Ishikawa (cell line): ENCODE data around the gene CERT1.

ENCODE experiments used
- CEBPB ChIP-seq: IDR thresholded peaks from 2 replicates; pipeline ENCODE4 v1.6.1; 2012
- CREB1 ChIP-seq: IDR thresholded peaks from 2 replicates; pipeline ENCODE4 v1.6.1; 2012; ENCODE audit warnings: low read depth
- EGR1 ChIP-seq: IDR thresholded peaks from 2 replicates; pipeline ENCODE4 v1.6.1; 2012
- EP300 ChIP-seq: IDR thresholded peaks from 2 replicates; pipeline ENCODE4 v1.6.1; 2012; ENCODE audit warnings: borderline replicate concordance
- FOXM1 ChIP-seq: IDR thresholded peaks from 2 replicates; pipeline ENCODE4 v1.6.1; 2012; ENCODE audit warnings: low read depth, borderline replicate concordance
- MAX ChIP-seq: IDR thresholded peaks from 2 replicates; pipeline ENCODE4 v1.6.1; 2012
- NFIC ChIP-seq: IDR thresholded peaks from 2 replicates; pipeline ENCODE4 v1.6.1; 2012
- RAD21 ChIP-seq: IDR thresholded peaks from 2 replicates; pipeline ENCODE4 v1.6.1; 2012; ENCODE audit warnings: low read depth
- TAF1 ChIP-seq: IDR thresholded peaks from 2 replicates; pipeline ENCODE4 v1.6.1; 2012; ENCODE audit warnings: low read depth, mild to moderate bottlenecking
- TCF12 ChIP-seq: IDR thresholded peaks from 2 replicates; pipeline ENCODE4 v1.6.1; 2012; ENCODE audit warnings: low read depth
- TEAD4 ChIP-seq: IDR thresholded peaks from 2 replicates; pipeline ENCODE4 v1.6.1; 2012
- YY1 ChIP-seq: IDR thresholded peaks from 2 replicates; pipeline ENCODE4 v1.6.1; 2012; ENCODE audit warnings: low read depth
- ZBTB7A ChIP-seq: IDR thresholded peaks from 2 replicates; pipeline ENCODE4 v1.6.1; 2012; ENCODE audit warnings: low read depth
- TF ChIP-seq, protein P1 (sequence below): IDR thresholded peaks from 2 replicates; pipeline ENCODE4 v1.6.1; 2012; ENCODE audit warnings: low read depth, mild to moderate bottlenecking
- TF ChIP-seq, protein P2 (sequence below): IDR thresholded peaks from 2 replicates; pipeline ENCODE4 v1.6.1; 2012

Gene CERT1

DNA sequence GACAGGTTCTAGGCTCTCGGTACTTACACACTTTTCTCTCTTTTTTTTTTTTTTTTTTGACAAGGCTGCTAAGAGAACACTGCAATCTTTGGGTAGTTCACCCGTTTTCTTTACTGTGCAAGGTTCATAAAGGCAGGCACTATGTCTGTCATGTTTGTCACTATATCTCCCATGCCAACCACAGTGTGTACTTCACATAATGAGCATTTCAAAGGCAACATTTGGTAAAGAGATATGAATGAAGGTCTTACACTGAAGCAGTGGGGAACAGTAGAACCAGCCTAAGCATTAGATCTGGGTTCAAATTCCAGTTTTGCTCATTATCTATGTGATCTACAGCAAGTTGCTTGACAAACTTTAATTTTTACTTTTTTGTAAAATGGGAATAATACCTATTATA lies 175.9 kb downstream of the CERT1 start:
- TF ChIP-seq RAD21 (no peak), NFIC (no peak), YY1 (no peak), ZBTB7A (no peak), TEAD4 (no peak), TCF12 (no peak), EP300 (no peak), FOXM1 (no peak), CREB1 (no peak), TAF1 (no peak), CEBPB (no peak), MAX (no peak), EGR1 (no peak)
- TF ChIP-seq, protein P1, sequence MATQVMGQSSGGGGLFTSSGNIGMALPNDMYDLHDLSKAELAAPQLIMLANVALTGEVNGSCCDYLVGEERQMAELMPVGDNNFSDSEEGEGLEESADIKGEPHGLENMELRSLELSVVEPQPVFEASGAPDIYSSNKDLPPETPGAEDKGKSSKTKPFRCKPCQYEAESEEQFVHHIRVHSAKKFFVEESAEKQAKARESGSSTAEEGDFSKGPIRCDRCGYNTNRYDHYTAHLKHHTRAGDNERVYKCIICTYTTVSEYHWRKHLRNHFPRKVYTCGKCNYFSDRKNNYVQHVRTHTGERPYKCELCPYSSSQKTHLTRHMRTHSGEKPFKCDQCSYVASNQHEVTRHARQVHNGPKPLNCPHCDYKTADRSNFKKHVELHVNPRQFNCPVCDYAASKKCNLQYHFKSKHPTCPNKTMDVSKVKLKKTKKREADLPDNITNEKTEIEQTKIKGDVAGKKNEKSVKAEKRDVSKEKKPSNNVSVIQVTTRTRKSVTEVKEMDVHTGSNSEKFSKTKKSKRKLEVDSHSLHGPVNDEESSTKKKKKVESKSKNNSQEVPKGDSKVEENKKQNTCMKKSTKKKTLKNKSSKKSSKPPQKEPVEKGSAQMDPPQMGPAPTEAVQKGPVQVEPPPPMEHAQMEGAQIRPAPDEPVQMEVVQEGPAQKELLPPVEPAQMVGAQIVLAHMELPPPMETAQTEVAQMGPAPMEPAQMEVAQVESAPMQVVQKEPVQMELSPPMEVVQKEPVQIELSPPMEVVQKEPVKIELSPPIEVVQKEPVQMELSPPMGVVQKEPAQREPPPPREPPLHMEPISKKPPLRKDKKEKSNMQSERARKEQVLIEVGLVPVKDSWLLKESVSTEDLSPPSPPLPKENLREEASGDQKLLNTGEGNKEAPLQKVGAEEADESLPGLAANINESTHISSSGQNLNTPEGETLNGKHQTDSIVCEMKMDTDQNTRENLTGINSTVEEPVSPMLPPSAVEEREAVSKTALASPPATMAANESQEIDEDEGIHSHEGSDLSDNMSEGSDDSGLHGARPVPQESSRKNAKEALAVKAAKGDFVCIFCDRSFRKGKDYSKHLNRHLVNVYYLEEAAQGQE = no peak
- TF ChIP-seq, protein P2, sequence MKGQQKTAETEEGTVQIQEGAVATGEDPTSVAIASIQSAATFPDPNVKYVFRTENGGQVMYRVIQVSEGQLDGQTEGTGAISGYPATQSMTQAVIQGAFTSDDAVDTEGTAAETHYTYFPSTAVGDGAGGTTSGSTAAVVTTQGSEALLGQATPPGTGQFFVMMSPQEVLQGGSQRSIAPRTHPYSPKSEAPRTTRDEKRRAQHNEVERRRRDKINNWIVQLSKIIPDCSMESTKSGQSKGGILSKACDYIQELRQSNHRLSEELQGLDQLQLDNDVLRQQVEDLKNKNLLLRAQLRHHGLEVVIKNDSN = no peak

DNA sequence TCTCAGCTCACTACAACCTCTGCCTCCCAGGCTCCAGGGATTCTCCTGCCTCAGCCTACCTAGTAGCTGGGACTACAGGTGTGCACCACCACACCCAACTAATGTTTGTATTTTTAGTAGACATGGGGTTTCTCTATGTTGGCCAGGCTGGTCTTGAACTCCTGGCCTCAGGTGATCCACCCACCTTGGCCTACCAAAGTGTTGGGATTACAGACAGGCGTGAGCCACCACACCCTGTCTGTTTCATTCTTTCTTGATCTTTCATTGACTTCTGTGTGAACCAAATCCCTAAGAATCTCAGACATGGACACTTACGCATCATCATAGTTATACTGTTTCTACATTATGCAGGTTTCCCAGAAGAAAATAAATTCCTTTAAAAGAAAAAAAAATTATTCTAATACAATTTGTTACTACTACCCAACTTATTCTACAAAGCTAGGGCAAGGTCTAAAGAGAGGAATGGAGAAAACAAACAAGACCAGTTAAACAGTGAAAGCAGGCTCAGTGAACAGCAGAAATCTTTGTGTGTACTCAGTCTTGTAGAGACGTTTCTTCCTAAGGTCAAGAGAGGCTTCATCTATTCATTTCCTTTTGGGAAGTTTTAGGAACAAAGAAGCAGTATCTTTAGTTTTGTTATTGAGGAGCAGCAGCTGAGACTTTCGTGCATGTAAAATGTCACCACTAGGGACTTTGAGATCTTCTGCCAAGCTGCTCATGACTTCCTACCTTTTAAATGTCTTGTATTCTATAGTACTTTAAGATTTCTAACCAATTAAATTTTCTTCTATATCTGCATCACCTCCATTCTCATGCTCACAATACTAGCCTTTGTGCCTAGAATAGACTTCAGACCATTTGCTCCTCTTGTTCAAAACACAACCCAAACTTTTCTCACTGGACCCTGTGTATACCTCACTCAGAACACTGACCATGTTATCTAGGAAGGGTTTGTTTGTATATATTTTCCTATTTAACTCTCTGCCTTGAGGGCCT lies 180.0 kb downstream of the CERT1 start:
- no peak for TF ChIP-seq TCF12
- no peak for TF ChIP-seq TAF1
- TF ChIP-seq ZBTB7A = no peak
- TF ChIP-seq CREB1 = no peak
- TF ChIP-seq FOXM1 = no peak
- TF ChIP-seq EP300 = no peak

- TF ChIP-seq TAF1 (no peak), TEAD4 (no peak), TCF12 (no peak), CREB1 (no peak), YY1 (no peak), EP300 (no peak), NFIC (no peak), MAX (no peak), ZBTB7A (no peak), RAD21 (no peak), EGR1 (no peak), CEBPB (no peak), FOXM1 (no peak)
- TF ChIP-seq, protein P1 = no peak
- TF ChIP-seq, protein P2 = no peak
Observed at GRCh38 chr5:75330404-75330803, 181.0 kb downstream of the CERT1 start.
